ENCODE results near the gene OSM. TPM values are rescaled to one million over a fixed set of nuclear protein-coding genes. Genes with fewer than 3 reads are reported as not detected.

The OSM gene
- total RNA-seq, 1 experiment from 2014 or later: not detected

DNA sequence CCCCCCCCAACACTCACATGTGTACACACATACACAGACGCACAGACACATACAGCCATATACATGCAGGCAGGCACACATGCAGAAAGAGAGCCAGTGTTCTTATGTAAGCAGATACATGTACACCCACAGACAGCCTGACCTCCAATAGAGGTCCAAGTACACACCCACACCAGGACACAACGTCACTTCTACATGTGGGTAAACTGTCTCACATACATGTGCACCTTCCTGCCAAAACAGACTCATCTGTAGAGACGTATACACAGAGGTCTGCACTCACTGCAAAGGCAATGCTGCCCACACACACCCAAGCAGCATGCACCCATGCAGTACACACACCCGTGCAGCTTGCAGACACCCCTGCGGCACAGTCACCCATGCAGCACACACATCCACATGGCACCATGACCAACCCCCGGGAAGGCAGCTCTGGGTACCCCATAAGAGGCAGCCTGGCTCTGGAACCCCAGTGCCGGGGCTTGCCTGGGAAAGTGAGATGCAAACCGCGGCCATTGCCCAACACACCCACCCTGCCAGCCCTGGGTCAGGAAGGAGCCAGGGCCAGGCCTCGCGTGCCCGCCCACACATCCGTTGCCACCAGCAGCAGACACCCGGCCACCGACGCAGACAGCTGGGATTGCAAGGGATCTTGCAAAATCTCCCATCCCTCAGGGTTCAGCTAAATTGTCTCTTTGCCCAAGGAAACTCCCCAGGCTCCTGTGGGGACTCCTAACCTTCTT lies 12.6 kb upstream of the OSM start:
- Histone ChIP-seq H3K36me3 (ENCODE audit: control insufficient read depth, insufficient read depth, low read length) (no peaks in the 10 kb centered on the region), H3K4me1 (ENCODE audit: control insufficient read depth, insufficient read depth, low read length) (no peaks in the 10 kb centered on the region; the same call in 1 of the 2 replicates), H3K27me3 (ENCODE audit: control insufficient read depth, insufficient read depth, low read length) (no peaks in the 10 kb centered on the region), H3K27ac (ENCODE audit: low read length) (no peak overlapping the region), H3K4me3 (ENCODE audit: low read depth in 2 of 2, low read length in 2 of 2) (no peak overlapping the region), H3K9me3 (ENCODE audit: control insufficient read depth, insufficient read depth, low read depth, low read length) (no peaks in the 10 kb centered on the region)
- BruUV-seq (replicated peaks): no TSS peak
- intact Hi-C loops (cut with micrococcal nuclease; ENCODE audit: unreplicated experiment): no loop called here
- TF ChIP-seq, protein P1, sequence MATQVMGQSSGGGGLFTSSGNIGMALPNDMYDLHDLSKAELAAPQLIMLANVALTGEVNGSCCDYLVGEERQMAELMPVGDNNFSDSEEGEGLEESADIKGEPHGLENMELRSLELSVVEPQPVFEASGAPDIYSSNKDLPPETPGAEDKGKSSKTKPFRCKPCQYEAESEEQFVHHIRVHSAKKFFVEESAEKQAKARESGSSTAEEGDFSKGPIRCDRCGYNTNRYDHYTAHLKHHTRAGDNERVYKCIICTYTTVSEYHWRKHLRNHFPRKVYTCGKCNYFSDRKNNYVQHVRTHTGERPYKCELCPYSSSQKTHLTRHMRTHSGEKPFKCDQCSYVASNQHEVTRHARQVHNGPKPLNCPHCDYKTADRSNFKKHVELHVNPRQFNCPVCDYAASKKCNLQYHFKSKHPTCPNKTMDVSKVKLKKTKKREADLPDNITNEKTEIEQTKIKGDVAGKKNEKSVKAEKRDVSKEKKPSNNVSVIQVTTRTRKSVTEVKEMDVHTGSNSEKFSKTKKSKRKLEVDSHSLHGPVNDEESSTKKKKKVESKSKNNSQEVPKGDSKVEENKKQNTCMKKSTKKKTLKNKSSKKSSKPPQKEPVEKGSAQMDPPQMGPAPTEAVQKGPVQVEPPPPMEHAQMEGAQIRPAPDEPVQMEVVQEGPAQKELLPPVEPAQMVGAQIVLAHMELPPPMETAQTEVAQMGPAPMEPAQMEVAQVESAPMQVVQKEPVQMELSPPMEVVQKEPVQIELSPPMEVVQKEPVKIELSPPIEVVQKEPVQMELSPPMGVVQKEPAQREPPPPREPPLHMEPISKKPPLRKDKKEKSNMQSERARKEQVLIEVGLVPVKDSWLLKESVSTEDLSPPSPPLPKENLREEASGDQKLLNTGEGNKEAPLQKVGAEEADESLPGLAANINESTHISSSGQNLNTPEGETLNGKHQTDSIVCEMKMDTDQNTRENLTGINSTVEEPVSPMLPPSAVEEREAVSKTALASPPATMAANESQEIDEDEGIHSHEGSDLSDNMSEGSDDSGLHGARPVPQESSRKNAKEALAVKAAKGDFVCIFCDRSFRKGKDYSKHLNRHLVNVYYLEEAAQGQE (IDR thresholded peaks at IDR 0.05; ENCODE audit: insufficient read depth in 1 of 2, low read depth in 2 of 2, low read length in 1 of 2): no peak
- TF ChIP-seq TCF7L2 (IDR thresholded peaks at IDR 0.05; ENCODE audit: low read depth, low read length) (no peak), SIN3A (IDR thresholded peaks at IDR 0.05; ENCODE audit: borderline replicate concordance, insufficient read depth, low read depth, low read length) (no peak), POLR2AphosphoS5 (IDR thresholded peaks at IDR 0.05; ENCODE audit: low read depth, low read length) (no peak)
- TF ChIP-seq, protein P2, sequence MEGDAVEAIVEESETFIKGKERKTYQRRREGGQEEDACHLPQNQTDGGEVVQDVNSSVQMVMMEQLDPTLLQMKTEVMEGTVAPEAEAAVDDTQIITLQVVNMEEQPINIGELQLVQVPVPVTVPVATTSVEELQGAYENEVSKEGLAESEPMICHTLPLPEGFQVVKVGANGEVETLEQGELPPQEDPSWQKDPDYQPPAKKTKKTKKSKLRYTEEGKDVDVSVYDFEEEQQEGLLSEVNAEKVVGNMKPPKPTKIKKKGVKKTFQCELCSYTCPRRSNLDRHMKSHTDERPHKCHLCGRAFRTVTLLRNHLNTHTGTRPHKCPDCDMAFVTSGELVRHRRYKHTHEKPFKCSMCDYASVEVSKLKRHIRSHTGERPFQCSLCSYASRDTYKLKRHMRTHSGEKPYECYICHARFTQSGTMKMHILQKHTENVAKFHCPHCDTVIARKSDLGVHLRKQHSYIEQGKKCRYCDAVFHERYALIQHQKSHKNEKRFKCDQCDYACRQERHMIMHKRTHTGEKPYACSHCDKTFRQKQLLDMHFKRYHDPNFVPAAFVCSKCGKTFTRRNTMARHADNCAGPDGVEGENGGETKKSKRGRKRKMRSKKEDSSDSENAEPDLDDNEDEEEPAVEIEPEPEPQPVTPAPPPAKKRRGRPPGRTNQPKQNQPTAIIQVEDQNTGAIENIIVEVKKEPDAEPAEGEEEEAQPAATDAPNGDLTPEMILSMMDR (IDR thresholded peaks at IDR 0.05): no peak
- ChIA-PET POLR2A (no interaction called here), CTCF (no interaction called here)
- ATAC-seq (no peak), DNase-seq (ENCODE audit: low read depth, low spot score) (no peak)
- in situ Hi-C loops (cut with HindIII; ENCODE audit: low pct_unique_long_range_greater_than_20kb, low sequenced_read_pairs): no loop called here

DNA sequence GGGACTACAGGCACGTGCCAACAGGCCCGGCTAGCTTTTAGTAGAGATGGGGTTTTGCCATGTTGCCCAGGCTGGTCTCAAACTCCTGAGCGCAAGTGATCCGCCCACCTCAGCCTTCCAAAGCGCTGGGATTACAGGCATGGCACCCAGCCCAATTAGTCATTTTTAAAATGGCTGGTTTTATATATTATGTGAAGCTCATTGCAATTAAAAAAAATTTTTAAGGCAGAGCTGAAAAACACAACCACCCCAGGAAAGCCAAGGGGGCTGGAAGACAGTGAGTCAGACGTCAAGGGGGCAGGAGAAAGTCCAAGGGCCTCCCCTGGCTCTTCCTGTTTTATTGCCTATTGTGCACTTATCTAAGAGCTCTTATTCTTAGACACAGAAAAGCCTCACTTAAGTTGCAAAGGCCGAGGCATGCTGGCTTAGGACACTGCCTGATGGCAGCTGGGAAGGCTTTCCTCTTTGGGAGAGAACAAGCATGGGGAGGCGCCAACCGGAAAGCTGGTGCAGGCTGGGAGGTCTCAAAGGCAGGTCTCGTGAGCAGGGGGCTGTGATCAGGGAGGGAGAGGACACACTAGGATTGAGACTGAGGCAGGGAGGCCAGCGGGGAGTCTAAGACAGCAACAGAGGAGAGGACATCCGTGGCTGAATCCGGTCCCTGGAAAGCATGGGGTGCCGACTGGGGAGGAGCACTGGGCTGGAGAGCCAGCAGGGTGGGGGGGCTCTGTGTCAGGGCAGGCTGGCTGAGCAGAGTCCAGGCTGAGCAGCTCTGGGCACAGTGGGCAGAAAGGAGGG lies 11.1 kb upstream of the OSM start:
- no peaks in the 10 kb centered on the region for H3K9me3 ChIP-seq (ENCODE audit: control insufficient read depth, insufficient read depth, low read depth, low read length)
- intact Hi-C loops (cut with micrococcal nuclease; ENCODE audit: unreplicated experiment): no loop called here
- no TSS peak for BruUV-seq (replicated peaks)
- no peak overlapping the region for H3K27ac ChIP-seq (ENCODE audit: low read length)
- in situ Hi-C loops (cut with HindIII; ENCODE audit: low pct_unique_long_range_greater_than_20kb, low sequenced_read_pairs): no loop called here
- no peaks in the 10 kb centered on the region; the same call in 1 of the 2 replicates for H3K4me1 ChIP-seq (ENCODE audit: control insufficient read depth, insufficient read depth, low read length)
- H3K4me3 ChIP-seq (ENCODE audit: low read depth in 2 of 2, low read length in 2 of 2): no peak overlapping the region
- DNase-seq (ENCODE audit: low read depth, low spot score) (no peak), ATAC-seq (no peak)
- ChIA-PET CTCF (no interaction called here), POLR2A (no interaction called here)
- TF ChIP-seq TCF7L2 (IDR thresholded peaks at IDR 0.05; ENCODE audit: low read depth, low read length): no peak
- no peaks in the 10 kb centered on the region for H3K27me3 ChIP-seq (ENCODE audit: control insufficient read depth, insufficient read depth, low read length)
- no peaks in the 10 kb centered on the region for H3K36me3 ChIP-seq (ENCODE audit: control insufficient read depth, insufficient read depth, low read length)
